KMS-11 (cell line): ENCODE data around the gene MARVELD1.
A peak's percentile ranks its signal among the peaks of the same experiment; 100 is the strongest.

Source experiments
- H2AFZ ChIP-seq: fragments of 200-600 bp; sonication (generic); 2 replicates; pipeline ENCODE4 v1.6.1; 2016; ENCODE audit warnings: antibody characterized with exemption, mixed run types, low read depth
- H3K27ac ChIP-seq: fragments of 200-600 bp; sonication (generic); 2 replicates; pipeline ENCODE4 v1.6.1; 2016; ENCODE audit warnings: mild to moderate bottlenecking, mixed run types
- H3K27me3 ChIP-seq: fragments of 200-600 bp; sonication (generic); 2 replicates; pipeline ENCODE4 v1.6.1; 2017; ENCODE audit warnings: mild to moderate bottlenecking, low read depth, mixed run types, moderate library complexity; ENCODE audit not compliant: insufficient read depth
- H3K36me3 ChIP-seq: fragments of 200-600 bp; sonication (generic); 2 replicates; pipeline ENCODE4 v1.6.1; 2017; ENCODE audit warnings: mild to moderate bottlenecking, mixed run types; ENCODE audit not compliant: insufficient read depth
- H3K4me1 ChIP-seq: fragments of 200-600 bp; sonication (generic); 2 replicates; pipeline ENCODE4 v1.6.1; 2016; ENCODE audit warnings: mild to moderate bottlenecking, low read depth, mixed run types; ENCODE audit not compliant: poor library complexity, severe bottlenecking
- H3K4me2 ChIP-seq: fragments of 200-600 bp; sonication (generic); 2 replicates; pipeline ENCODE4 v1.7.0; 2016; ENCODE audit warnings: mild to moderate bottlenecking, mixed run types
- H3K4me3 ChIP-seq: fragments of 200-600 bp; sonication (generic); IDR thresholded peaks from 2 replicates; pipeline ENCODE4 v1.6.1; 2017; ENCODE audit warnings: low read depth, low read length, mixed read lengths; ENCODE audit not compliant: insufficient read depth
- H3K79me2 ChIP-seq: fragments of 200-600 bp; sonication (generic); 2 replicates; pipeline ENCODE4 v1.6.1; 2016; ENCODE audit warnings: low read depth, mixed run types; ENCODE audit not compliant: insufficient read depth
- H3K9ac ChIP-seq: fragments of 200-600 bp; sonication (generic); 2 replicates; pipeline ENCODE4 v1.6.1; 2016; ENCODE audit warnings: mild to moderate bottlenecking, mixed run types
- H4K20me1 ChIP-seq: fragments of 200-600 bp; sonication (generic); 2 replicates; pipeline ENCODE4 v1.6.1; 2016; ENCODE audit warnings: mild to moderate bottlenecking, mixed run types; ENCODE audit not compliant: insufficient read depth
- TF ChIP-seq, protein P1 (sequence below): fragments of 200-600 bp; sonication (generic); conservative IDR thresholded peaks from 2 replicates; pipeline ENCODE4 v1.6.1; 2017; ENCODE audit warnings: low read depth, mild to moderate bottlenecking, antibody characterized with exemption, low read length, moderate library complexity, mixed read lengths

MARVELD1 gene

DNA sequence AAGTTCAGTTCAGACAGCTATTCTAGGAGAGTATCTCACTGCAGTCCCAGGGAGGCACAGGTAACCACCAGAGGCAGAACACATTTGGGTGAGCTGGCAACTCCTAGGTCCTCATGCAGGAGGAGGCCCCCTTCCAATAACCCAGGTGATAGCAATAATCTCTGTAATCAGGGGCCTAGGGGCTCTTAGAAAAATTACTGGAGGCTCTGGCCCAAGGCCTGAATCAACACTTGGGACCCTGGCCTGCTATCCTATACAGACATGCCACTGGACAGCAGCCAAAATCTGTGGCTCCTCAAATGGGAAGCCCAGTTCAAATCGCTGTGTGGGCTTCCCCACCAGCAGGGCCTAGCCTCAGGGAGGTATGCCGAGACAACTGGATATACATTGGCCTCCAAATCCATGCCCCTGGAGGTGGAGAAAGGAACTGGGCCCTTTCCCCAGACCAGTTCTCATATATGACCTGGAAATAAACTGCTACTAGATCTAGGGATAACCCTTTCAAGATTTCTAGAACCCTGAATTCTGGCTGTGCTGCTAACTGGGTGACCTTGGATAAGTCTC, 28.1 kb upstream of the MARVELD1 start:
- H3K27me3 ChIP-seq = no peaks in the 10 kb centered on the region
- no peaks in the 10 kb centered on the region for H3K79me2 ChIP-seq
- TF ChIP-seq, protein P1, sequence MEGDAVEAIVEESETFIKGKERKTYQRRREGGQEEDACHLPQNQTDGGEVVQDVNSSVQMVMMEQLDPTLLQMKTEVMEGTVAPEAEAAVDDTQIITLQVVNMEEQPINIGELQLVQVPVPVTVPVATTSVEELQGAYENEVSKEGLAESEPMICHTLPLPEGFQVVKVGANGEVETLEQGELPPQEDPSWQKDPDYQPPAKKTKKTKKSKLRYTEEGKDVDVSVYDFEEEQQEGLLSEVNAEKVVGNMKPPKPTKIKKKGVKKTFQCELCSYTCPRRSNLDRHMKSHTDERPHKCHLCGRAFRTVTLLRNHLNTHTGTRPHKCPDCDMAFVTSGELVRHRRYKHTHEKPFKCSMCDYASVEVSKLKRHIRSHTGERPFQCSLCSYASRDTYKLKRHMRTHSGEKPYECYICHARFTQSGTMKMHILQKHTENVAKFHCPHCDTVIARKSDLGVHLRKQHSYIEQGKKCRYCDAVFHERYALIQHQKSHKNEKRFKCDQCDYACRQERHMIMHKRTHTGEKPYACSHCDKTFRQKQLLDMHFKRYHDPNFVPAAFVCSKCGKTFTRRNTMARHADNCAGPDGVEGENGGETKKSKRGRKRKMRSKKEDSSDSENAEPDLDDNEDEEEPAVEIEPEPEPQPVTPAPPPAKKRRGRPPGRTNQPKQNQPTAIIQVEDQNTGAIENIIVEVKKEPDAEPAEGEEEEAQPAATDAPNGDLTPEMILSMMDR = no peak; the same call in 1 of the 2 replicates
- H3K27ac ChIP-seq = no peak overlapping the region
- H3K36me3 ChIP-seq = no peaks in the 10 kb centered on the region
- H3K4me1 ChIP-seq = peaks cover 20% of the 10 kb centered on the region
- H3K4me2 ChIP-seq = no peak overlapping the region; the same call in 1 of the 2 replicates
- no peaks in the 10 kb centered on the region for H4K20me1 ChIP-seq
- no peak overlapping the region for H2AFZ ChIP-seq
- H3K9ac ChIP-seq = no peak overlapping the region
- H3K4me3 ChIP-seq = no peak overlapping the region

DNA sequence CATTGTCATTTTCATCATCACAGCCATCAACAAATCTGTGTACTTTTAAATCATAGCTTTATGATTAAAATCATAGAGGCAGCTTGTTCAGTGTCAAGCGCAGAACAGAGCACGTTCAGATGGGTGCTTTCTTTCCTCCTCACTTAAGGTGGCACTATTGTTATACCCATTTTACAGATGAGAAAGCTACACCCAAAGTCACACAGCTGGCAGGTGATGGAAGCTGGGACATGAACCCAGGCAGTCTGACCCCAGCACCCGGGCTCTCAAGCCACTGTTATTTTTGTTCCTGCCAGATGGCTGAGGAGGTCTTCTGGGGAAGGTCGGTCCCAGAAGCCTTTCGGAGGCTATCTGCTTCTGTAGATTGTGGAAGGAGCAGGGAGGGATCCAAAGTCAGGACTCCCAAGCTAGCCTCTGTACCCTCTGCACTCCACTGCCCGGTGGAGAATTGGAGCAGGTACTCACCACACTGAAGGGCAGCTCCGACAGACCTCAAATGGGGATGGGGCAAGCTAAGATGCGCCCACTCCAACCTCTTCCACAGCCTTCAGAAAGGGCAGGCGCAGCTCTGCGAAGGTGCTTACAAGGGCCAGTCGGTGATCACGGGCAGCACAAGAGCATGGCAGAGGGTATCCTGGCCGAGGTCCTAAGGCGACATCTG, 27.1 kb upstream of the MARVELD1 start:
- Histone ChIP-seq H3K9ac (peak overlapping the region; percentile 39; the same call in 1 of the 2 replicates), H2AFZ (peak overlapping the region; percentile 74), H3K4me1 (peaks cover 20% of the 10 kb centered on the region), H3K27me3 (no peaks in the 10 kb centered on the region), H3K79me2 (no peaks in the 10 kb centered on the region), H3K4me2 (peak overlapping the region; percentile 49), H3K36me3 (no peaks in the 10 kb centered on the region), H3K27ac (no peak overlapping the region), H4K20me1 (no peaks in the 10 kb centered on the region), H3K4me3 (no peak overlapping the region)
- TF ChIP-seq, protein P1 = no peak

DNA sequence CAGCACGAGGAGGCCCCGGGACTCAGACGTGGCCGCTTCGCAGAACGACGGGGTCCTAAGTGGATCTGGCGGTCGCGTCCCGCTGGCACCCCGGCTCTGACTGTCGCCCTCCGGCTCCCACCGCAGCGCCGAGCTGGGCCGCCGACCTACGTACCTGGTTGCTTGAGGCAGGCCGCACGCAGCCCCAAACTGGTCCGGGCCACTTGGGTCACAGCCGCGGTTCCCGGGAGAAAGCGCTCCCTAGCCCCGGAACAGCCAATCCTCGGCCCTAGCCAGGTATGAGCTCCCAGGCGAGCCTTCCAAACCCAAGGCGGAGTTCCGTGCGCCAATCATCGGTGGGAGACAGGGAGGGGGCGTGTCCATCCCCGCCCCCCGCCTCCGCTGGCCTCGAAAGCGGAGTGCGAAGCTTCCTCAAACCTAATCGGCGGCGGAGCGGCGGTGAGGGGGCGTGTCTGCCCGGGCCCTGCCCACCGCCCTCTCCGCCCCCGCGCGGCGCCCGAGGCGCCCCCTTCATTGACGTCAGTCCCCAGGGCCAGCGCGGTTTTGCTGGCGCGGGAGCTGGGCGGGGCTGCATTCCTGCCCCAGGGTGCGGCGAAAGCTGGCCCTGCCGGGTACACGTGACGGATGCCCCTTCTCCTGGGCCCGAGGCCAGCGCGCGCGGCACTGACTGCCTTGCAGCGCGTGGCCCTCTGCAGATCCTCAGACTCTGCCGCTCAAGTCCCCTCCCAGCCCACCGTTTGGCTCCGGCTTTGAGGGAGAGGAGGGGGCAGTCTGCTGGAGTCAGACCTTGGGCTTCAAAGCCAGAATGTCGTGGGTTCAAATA, 26.4 kb upstream of the MARVELD1 start, which contains the start of gene AVPI1:
TSS of gene AVPI1 (minus strand) at position 280 of the 823 bp plus-strand sequence. CDS start 7,336 bp downstream, outside the sequence.
- Histone ChIP-seq H3K36me3 (no peaks in the 10 kb centered on the region), H3K4me2 (peak within 1 kb of the TSS; percentile 62), H3K9ac (peak within 1 kb of the TSS; percentile 52), H3K27me3 (no peaks in the 10 kb centered on the region), H3K4me3 (no peak within 1 kb of the TSS), H3K4me1 (peaks cover 20% of the 10 kb centered on the region), H2AFZ (peak within 1 kb of the TSS; percentile 74), H4K20me1 (no peaks in the 10 kb centered on the region), H3K79me2 (no peaks in the 10 kb centered on the region), H3K27ac (0 out of 2 replicates have a peak within 1 kb of the TSS, but pooled peaks have one; percentile 18)
- TF ChIP-seq, protein P1 = no peak
